Stimulated activated effector memory CD8-positive, alpha-beta T cell treated with anti-CD3 and anti-CD28 coated beads, Interleukin-12 subunit alpha, Interleukin-12 subunit beta, amount 100 ng/mL, for 72 hours (primary cell): ENCODE measurements around the gene TFPT.
A peak's percentile ranks its signal among the peaks of the same experiment; 100 is the strongest.
"Not testable (repeated sequence)": the region's sequence is repeated elsewhere in the genome, so short reads cannot be mapped to it uniquely, and the experiment has no call there.

Experiments used
- ATAC-seq: fragments of 150-1000 bp; cut with Tn5 transposase; 2 replicates; pipeline ENCODE4 v1.10.0; 2021
- DNase-seq, 2 donors: peaks; one replicate each; pipeline ENCODE4 v3.0.0; 2021 to 2022; ENCODE audit warnings: low spot score in 2 of 2
- H3K27ac Mint-ChIP-seq: one replicate; pipeline ENCODE4 v1.8.0; 2022; ENCODE audit warnings: mild to moderate bottlenecking, mixed read lengths
- H3K36me3 Mint-ChIP-seq: one replicate; pipeline ENCODE4 v1.8.0; 2022; ENCODE audit warnings: mild to moderate bottlenecking, mixed read lengths
- H3K4me1 Mint-ChIP-seq: one replicate; pipeline ENCODE4 v1.8.0; 2022; ENCODE audit warnings: mixed read lengths
- H3K4me3 Mint-ChIP-seq: one replicate; pipeline ENCODE4 v1.8.0; 2022; ENCODE audit warnings: mild to moderate bottlenecking, mixed read lengths
- H3K9me3 Mint-ChIP-seq: one replicate; pipeline ENCODE4 v1.8.0; 2022; ENCODE audit warnings: mixed read lengths

TFPT gene

GRCh38 chr19:54107876-54108490 lies 7.5 kb downstream of the TFPT start:
- no peak overlapping the region for H3K4me3 Mint-ChIP-seq
- H3K36me3 Mint-ChIP-seq: peaks cover 92% of the 10 kb centered on the region
- no peak overlapping the region for H3K27ac Mint-ChIP-seq
- DNase-seq (no peak), ATAC-seq (no peak)
- H3K4me1 Mint-ChIP-seq: peaks cover 38% of the 10 kb centered on the region
- H3K9me3 Mint-ChIP-seq: no peaks in the 10 kb centered on the region

- ATAC-seq (no peak), DNase-seq (no peak)
- Mint-ChIP-seq H3K9me3 (no peaks in the 10 kb centered on the region), H3K4me1 (peaks cover 45% of the 10 kb centered on the region), H3K36me3 (peaks cover 87% of the 10 kb centered on the region), H3K27ac (no peak overlapping the region), H3K4me3 (no peak overlapping the region)
Measured at GRCh38 chr19:54106716-54107115, 8.7 kb downstream of the TFPT start.

GRCh38 chr19:54105796-54106195 lies 9.7 kb downstream of the TFPT start:
- Mint-ChIP-seq H3K9me3 (no peaks in the 10 kb centered on the region), H3K27ac (no peak overlapping the region), H3K4me1 (peaks cover 50% of the 10 kb centered on the region), H3K4me3 (no peak overlapping the region), H3K36me3 (peaks cover 85% of the 10 kb centered on the region)
- no peak for DNase-seq
- ATAC-seq: no peak

- DNase-seq (no peak), ATAC-seq (no peak)
- no peak overlapping the region for H3K4me3 Mint-ChIP-seq
- peaks cover 45% of the 10 kb centered on the region for H3K4me1 Mint-ChIP-seq
- no peak overlapping the region for H3K27ac Mint-ChIP-seq
- H3K36me3 Mint-ChIP-seq: peaks cover 78% of the 10 kb centered on the region
- H3K9me3 Mint-ChIP-seq: no peaks in the 10 kb centered on the region
Measured at GRCh38 chr19:54104998-54105715, 10.3 kb downstream of the TFPT start.

GRCh38 chr19:54102421-54103169 lies 12.9 kb downstream of the TFPT start, which contains the start of gene NDUFA3:
TSS of gene NDUFA3 (plus strand) at chr19:54102855. CDS start at chr19:54102879, 24 bp downstream.
- ATAC-seq (peak; percentile 99), DNase-seq (peak; percentile 94 to 97)
- Mint-ChIP-seq H3K4me1 (peaks cover 39% of the 10 kb centered on the region), H3K27ac (peak within 1 kb of the TSS; percentile 92), H3K9me3 (no peaks in the 10 kb centered on the region), H3K36me3 (peaks cover 53% of the 10 kb centered on the region), H3K4me3 (peak within 1 kb of the TSS; percentile 96)

GRCh38 chr19:54100561-54100960 lies 14.9 kb downstream of the TFPT start, which contains the start of gene OSCAR:
TSS of gene OSCAR (minus strand) at chr19:54100803. CDS start at chr19:54100792, 11 bp downstream.
- Mint-ChIP-seq H3K27ac (peak within 1 kb of the TSS; percentile 50), H3K4me1 (peaks cover 37% of the 10 kb centered on the region), H3K4me3 (peak within 1 kb of the TSS; percentile 96), H3K9me3 (no peaks in the 10 kb centered on the region), H3K36me3 (peaks cover 40% of the 10 kb centered on the region)
- DNase-seq: peak in 1 of 2 donors; percentile 49
- no peak for ATAC-seq

- H3K4me1 Mint-ChIP-seq: peaks cover 34% of the 10 kb centered on the region
- H3K4me3 Mint-ChIP-seq, H3K27ac Mint-ChIP-seq, H3K9me3 Mint-ChIP-seq, DNase-seq, ATAC-seq: not testable (repeated sequence)
- H3K36me3 Mint-ChIP-seq: peaks cover 33% of the 10 kb centered on the region
Measured at GRCh38 chr19:54099903-54100255, 15.6 kb downstream of the TFPT start.

- Mint-ChIP-seq H3K9me3 (no peaks in the 10 kb centered on the region), H3K4me3 (no peak overlapping the region), H3K4me1 (peaks cover 34% of the 10 kb centered on the region), H3K36me3 (peaks cover 28% of the 10 kb centered on the region), H3K27ac (no peak overlapping the region)
- no peak for DNase-seq
- ATAC-seq: no peak
Measured at GRCh38 chr19:54099190-54099902, 16.1 kb downstream of the TFPT start.

GRCh38 chr19:54096617-54097106 lies 18.8 kb downstream of the TFPT start:
- peak overlapping the region; percentile 84 for H3K27ac Mint-ChIP-seq
- H3K9me3 Mint-ChIP-seq: no peaks in the 10 kb centered on the region
- peak; percentile 66 for ATAC-seq

GRCh38 chr19:54095859-54096616 lies 19.4 kb downstream of the TFPT start:
- H3K9me3 Mint-ChIP-seq: not testable (repeated sequence)
- Mint-ChIP-seq H3K4me1 (peaks cover 16% of the 10 kb centered on the region), H3K36me3 (peaks cover 10% of the 10 kb centered on the region), H3K4me3 (peak overlapping the region; percentile 76), H3K27ac (peak overlapping the region; percentile 84)
- DNase-seq: peak; percentile 36 to 66
- ATAC-seq: peak; percentile 88

More at GRCh38 chr19:54096617-54097106, 18.8 kb downstream of the TFPT start:
- DNase-seq: no peak
- Mint-ChIP-seq H3K36me3 (peaks cover 14% of the 10 kb centered on the region), H3K4me1 (peaks cover 21% of the 10 kb centered on the region), H3K4me3 (peak overlapping the region; percentile 76)

- DNase-seq (no peak), ATAC-seq (no peak)
- Mint-ChIP-seq H3K36me3 (peaks cover 8% of the 10 kb centered on the region), H3K4me1 (peaks cover 13% of the 10 kb centered on the region), H3K27ac (no peak overlapping the region), H3K4me3 (peak overlapping the region; percentile 76), H3K9me3 (no peaks in the 10 kb centered on the region)
Measured at GRCh38 chr19:54095136-54095858, 20.2 kb downstream of the TFPT start.

- DNase-seq (no peak), ATAC-seq (no peak)
- peaks cover 8% of the 10 kb centered on the region for H3K36me3 Mint-ChIP-seq
- H3K4me3 Mint-ChIP-seq: peak overlapping the region; percentile 76
- H3K9me3 Mint-ChIP-seq: no peaks in the 10 kb centered on the region
- H3K4me1 Mint-ChIP-seq: peaks cover 13% of the 10 kb centered on the region
- no peak overlapping the region for H3K27ac Mint-ChIP-seq
Measured at GRCh38 chr19:54094426-54095000, 20.9 kb downstream of the TFPT start.

GRCh38 chr19:54084410-54084809 lies 31.0 kb downstream of the TFPT start:
- no peak for ATAC-seq
- H3K4me1 Mint-ChIP-seq: no peaks in the 10 kb centered on the region
- no peak for DNase-seq
- no peak overlapping the region for H3K4me3 Mint-ChIP-seq
- no peaks in the 10 kb centered on the region for H3K9me3 Mint-ChIP-seq
- no peaks in the 10 kb centered on the region for H3K36me3 Mint-ChIP-seq
- H3K27ac Mint-ChIP-seq: no peak overlapping the region
